ENCODE data around the gene COL6A1. TPM values are rescaled to one million over a fixed set of nuclear protein-coding genes. Genes with fewer than 3 reads are reported as not detected.

Gene COL6A1
- total RNA-seq, 1 experiment from 2014 or later: 193 TPM

- Histone ChIP-seq H3K9me3 (ENCODE audit: control insufficient read depth, low read depth, low read length) (no peaks in the 10 kb centered on the region), H3K27me3 (ENCODE audit: insufficient read depth, low read length) (no peaks in the 10 kb centered on the region), H2BK5ac (ENCODE audit: insufficient read length, low read length) (no peak overlapping the region), H4K20me1 (ENCODE audit: control insufficient read depth, insufficient read depth, insufficient read length) (no peaks in the 10 kb centered on the region), H4K91ac (ENCODE audit: insufficient read length, low read depth, low read length) (no peak overlapping the region), H2AK5ac (ENCODE audit: insufficient read length, low read length) (no peak overlapping the region), H3K4ac (ENCODE audit: low read depth, low read length) (no peak overlapping the region), H2BK15ac (ENCODE audit: low read depth, low read length) (no peak overlapping the region), H3K14ac (ENCODE audit: insufficient read depth, low read length) (peak overlapping the region; percentile 54; the same call in 1 of the 2 replicates), H3K27ac (ENCODE audit: insufficient read length, low read depth, low read length) (no peak overlapping the region), H3K23ac (ENCODE audit: insufficient read length, low read depth, low read length) (no peak overlapping the region), H3K79me1 (ENCODE audit: insufficient read depth, low read depth, low read length, poor library complexity, severe bottlenecking) (no peaks in the 10 kb centered on the region), H3K9ac (ENCODE audit: extremely low read depth, insufficient read length, low read length) (no peak overlapping the region), H3K4me1 (ENCODE audit: insufficient read depth, low read length) (no peaks in the 10 kb centered on the region; the same call in 1 of the 2 replicates), H3K4me2 (ENCODE audit: insufficient read depth, insufficient read length, low read length) (peak overlapping the region; percentile 82), H4K8ac (replicated peaks; ENCODE audit: insufficient read length, low read depth, low read length) (no peak overlapping the region), H3T11ph (ENCODE audit: low read length) (no peak overlapping the region), H3K56ac (ENCODE audit: insufficient read length, low read depth, low read length) (no peak overlapping the region), H3K23me2 (ENCODE audit: insufficient read length, low read depth, low read length, poor library complexity, severe bottlenecking) (peaks cover 27% of the 10 kb centered on the region), H2BK12ac (ENCODE audit: insufficient read length, low read depth, low read length) (no peak overlapping the region), H2BK120ac (ENCODE audit: low read depth, low read length, poor library complexity, severe bottlenecking) (no peak overlapping the region), H4K5ac (ENCODE audit: insufficient read length, low read depth, low read length) (no peak overlapping the region), H2AFZ (ENCODE audit: low read length) (no peak overlapping the region), H3K18ac (ENCODE audit: insufficient read length, low read depth, low read length) (no peak overlapping the region), H3K79me2 (ENCODE audit: insufficient read depth, low read length) (no peaks in the 10 kb centered on the region), H2BK20ac (ENCODE audit: low read depth, low read length, poor library complexity, severe bottlenecking) (no peak overlapping the region)
- no CpG with 5 or more reads among the region's 58 CpGs for WGBS (ENCODE audit: extremely low coverage, insufficient read length, low lambda C conversion rate)
- peaks cover 8% of the 10 kb centered on the region for H3K27me3 Mint-ChIP-seq (ENCODE audit: low read depth)
- peak overlapping the region; percentile 38 to 67; a peak in 3 of 5 replicates for H3K4me3 Mint-ChIP-seq
- H3K4me1 Mint-ChIP-seq: peaks cover 18 to 20% of the 10 kb centered on the region in 2 experiments
- H3K9me3 Mint-ChIP-seq: no peaks in the 10 kb centered on the region; a peak in 1 of 5 replicates
- no peaks in the 10 kb centered on the region for H3K36me3 Mint-ChIP-seq (ENCODE audit: insufficient read depth in 1 of 3, low read depth in 3 of 3)
- no peak for DNase-seq
- TF ChIP-seq CTCF (conservative IDR thresholded peaks at IDR 0.05): no peak
- H3K27ac Mint-ChIP-seq: no peak overlapping the region
Measured at GRCh38 chr21:45972716-45973474, 8.7 kb upstream of the COL6A1 start.
